Raji (cell line): ENCODE data around the gene DPPA4.

Experiments used
- POLR2A ChIP-seq: IDR thresholded peaks from 2 replicates; pipeline ENCODE4 v1.6.1; 2011; ENCODE audit warnings: low read depth, low read length, control low read depth; ENCODE audit not compliant: insufficient read depth

DPPA4 gene

DNA sequence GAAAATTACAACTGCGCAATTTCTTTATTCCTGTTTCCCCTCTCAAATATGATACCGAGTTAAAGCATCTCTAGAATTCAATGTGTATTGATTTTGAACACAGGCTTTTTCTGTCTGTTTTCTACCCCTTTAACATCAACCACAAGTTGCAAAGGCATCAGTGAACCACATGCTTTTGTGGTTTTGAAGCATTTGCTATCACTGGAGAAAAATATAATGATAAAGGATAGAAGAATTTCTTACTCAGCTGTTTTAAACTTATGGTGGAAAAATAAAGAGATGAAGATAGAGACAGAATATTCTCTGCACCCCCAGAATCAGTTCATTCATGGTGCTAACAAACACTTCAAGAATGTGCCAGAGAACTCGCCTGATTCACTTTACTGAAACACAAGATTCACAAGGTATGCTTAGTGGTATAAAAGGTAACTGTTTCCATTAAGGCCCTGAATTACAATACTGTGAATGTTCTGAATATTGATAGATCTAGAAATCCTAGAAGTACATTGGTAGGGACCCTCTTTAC is 9.5 kb upstream of the DPPA4 start:
- TF ChIP-seq POLR2A = no peak

DNA sequence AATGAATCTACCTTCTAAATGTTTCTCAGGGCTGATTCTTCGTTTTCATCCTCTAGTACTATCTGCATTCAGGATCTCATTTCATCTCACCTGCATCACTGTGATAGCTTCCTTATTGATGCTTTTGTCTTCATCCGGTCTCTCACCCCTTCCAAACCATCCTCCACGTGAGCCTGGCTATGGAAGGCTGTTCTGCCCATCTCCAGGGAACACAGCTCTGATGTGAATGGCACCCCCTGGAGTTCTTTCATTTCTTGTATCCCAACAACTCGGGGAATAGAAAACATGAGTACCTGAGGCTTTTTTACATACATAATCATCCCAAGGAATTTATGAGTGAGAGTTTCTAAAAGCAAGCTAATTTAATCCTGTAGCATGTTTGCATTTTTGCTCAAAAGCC is 8.8 kb upstream of the DPPA4 start:
- no peak for TF ChIP-seq POLR2A

DNA sequence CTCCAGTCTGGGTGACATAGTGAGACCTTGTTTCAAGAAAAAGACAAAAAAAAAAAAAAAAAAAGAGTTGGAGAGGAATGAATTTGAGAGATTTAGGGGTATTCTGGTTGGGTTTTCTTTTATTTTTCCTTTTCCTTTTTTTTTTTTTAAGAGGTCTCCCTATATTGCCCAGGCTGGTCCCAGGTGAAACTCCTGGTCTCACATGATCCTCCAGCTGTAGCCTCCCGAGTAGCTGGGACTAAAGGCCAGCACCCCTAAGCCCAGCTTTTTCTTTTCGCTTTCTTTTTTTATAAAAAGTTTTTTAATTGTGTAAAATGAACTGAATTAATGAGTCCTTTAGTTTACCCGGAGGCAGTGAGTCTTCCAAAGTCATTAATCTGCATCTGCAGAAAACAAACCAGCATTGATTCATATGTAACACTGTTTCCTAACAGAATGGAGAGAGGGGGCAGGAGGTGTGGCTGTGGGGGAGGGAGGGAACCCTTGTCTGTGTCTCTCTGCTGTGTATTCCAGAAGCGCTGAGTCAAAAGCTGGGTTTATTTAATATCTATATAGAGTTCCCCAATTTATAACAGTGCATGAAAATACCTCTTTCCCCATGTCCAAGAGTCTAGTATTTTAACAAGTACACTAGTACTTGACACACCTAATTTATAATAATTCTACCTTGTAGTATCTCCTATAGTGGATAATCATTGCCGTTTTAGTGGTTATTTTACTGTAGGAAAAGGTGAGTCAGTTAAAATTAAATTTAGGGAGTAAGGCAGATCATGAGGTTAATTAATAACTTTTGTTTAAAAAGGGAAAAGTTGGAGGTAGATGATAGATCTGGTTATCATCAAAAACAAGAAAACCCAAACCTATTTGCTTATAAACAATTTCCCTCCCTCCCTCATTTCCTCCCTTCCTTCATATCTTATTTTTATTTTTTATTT is 2.6 kb upstream of the DPPA4 start:
- no peak for TF ChIP-seq POLR2A

DNA sequence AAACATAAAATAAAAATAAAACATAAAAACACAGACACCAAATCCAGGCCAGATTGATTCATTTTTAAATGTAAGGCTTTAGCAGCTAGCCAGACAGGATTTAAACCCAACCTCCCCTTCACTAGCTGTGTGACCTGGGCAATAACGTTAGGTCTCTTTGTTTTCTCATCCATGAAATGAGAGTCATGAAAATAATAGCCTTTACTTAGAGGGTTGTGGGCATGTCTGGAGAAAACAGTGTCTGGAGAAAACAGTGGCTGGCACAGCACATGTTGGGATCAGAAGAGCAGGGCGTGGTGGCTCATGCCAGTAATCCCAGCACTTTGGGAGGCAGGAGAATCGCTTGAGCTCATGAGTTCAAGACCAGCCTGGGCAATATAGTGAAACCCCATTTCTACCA is 1.9 kb upstream of the DPPA4 start:
- no peak for TF ChIP-seq POLR2A

DNA sequence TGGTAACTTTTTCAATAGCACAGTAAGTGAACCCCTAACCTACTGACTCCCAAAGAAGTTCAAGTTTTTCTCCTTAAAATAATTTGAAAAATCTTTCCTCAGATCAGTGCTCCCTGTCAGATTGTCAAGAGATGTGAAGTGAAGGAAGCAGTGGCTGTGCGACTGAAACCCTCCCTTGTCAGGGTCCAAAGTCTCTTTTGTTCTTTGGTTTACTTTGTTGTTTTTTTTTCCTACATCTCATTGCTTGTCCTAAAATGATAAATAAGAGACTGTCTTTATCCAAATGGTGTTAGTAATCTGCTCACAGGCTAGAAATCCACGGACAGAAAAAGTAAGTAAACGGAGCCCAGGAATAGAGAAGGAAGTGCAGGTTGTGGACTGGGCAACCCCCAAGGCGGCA is 976 bp upstream of the DPPA4 start:
- TF ChIP-seq POLR2A = no peak

DNA sequence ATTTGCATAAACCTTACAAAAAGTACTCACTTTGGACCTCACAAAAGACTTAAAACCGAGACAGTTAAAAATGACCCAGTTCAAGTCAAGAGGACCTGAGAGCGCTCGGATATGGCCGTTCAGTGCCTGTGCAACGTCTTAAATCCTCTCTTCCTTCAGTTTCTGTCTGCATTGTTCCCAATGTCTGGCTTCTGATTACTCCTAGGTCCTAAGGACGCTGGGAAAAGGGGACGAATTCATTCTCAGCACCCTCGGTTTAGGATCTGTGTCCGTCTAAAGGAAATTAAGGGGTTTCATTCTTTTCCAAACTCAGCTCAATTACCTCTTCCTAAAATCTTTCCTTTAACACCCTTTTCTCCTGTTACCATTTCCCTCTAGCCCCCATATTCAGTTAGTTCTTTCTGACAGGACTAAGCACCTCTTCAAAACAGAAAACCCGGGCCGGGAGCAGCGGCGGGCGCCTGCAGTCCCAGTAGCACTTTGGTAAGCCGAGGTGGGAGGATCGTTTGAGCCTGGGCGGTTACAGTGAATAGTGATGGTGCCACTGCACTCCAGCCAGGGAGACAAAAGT is 970 bp downstream of the DPPA4 start:
- TF ChIP-seq POLR2A = no peak

DNA sequence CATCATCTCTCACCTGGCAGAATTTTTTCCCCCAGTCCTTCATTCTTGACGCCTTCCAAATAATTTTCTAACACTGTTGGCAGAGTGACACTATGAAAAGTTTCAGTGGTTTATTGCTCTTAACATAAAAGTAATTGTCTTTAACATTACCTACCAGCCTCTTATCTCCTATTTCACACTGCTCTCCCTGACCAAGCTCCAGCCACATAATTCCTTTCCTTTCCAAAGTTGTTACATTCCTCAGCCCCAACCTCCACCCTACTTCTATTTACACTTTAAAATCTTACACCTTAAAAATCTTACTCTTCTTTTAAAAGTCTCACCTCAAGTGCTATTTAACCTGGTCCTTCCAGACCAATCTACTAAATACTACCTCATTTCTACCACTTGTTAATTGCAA is 2.8 kb downstream of the DPPA4 start:
- TF ChIP-seq POLR2A = no peak

DNA sequence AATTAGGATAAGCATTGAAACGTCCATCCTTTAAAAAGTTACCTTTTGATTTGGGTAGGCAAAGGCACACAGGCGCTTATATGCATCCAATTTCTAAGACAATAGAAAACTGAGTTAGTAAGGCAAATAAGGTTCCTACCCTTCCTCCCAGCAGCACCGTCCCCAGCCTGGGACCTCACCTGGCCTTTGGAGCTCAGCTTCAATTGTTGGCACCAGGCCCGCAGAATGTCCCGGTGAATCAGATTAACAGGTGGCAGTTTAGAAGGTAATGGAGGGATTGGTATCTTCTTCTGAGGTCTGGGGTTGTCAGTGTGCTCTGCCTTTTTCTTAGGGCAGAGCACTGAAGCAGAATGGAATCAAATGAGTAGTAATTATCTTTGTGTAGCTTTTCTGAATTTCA is 5.7 kb downstream of the DPPA4 start:
- TF ChIP-seq POLR2A = no peak

DNA sequence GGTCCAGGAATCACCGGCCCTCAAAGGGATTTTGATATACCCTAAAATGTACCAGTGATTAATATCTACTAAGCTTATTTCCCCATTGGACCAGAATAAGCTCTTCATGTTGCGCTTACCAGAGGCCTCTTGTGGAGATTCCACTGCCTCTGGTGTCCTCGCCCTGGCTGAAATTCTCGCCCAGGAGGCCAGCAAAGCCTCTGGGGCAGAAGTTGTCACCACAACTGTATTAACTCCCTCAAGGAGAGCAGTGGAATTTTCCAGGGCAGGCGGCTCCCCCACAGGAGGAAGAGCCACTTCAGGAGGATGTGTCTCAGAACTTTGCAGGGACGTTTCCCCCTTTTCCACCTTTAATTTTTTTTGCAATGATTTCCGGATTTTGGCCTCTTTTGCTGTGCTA is 6.9 kb downstream of the DPPA4 start:
- TF ChIP-seq POLR2A = no peak

DNA sequence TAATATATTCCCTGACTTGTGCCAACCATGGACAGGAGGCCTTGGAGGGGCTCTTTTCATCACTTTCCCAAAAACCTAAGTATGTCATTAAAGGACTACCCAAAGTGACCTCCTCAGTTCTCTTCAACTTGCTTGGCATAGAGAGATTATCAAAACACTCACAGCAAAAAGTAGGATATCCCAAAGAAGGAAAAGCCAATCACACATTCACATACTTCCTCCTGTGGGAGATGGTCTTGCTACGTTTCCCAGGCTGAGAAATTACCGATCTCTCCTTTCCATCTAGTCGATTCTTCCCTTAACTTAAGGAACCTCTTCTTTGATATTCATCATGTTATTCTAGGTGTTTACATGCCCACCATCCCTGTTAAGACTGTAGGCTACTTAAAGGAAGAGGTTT is 9.1 kb downstream of the DPPA4 start:
- TF ChIP-seq POLR2A = no peak

DNA sequence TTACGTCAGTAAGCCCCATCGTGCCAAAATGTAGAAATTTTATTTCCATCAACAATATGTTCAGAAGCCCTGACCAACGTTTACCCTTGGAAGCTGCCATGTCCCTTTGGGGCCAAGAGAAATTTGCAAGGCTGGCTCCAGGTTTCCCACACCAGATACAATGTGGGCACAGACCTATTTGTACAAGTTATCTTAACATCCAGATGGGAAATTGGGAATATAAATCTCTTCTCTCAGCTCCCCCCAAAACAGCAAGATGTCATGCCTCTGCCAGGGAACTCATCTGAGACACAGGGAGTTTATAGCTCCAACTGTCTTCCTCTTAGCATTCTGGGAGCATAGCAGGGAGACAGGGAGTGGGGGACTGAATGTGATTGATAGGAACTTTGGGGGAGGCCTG is 11.7 kb downstream of the DPPA4 start:
- TF ChIP-seq POLR2A = no peak

DNA sequence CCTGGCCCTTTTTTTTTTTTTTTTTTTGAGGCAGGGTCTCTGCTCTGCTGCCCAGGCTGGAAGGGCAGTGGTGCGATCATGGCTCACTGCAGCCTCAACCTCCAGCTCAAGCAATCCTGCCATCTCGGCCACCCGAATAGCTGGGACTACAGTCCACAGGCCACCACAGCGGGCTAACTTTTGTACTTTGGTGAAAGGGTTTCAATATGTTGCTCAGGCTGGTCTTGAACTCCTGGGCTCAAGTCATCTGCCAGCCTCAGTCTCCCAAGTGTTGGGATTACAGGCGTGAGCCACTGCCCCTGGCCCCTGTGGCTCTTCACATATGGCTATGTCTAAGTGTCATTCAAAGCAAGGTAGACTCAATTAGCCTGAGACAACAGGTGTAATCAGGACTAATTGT is 12.2 kb downstream of the DPPA4 start:
- TF ChIP-seq POLR2A = no peak

DNA sequence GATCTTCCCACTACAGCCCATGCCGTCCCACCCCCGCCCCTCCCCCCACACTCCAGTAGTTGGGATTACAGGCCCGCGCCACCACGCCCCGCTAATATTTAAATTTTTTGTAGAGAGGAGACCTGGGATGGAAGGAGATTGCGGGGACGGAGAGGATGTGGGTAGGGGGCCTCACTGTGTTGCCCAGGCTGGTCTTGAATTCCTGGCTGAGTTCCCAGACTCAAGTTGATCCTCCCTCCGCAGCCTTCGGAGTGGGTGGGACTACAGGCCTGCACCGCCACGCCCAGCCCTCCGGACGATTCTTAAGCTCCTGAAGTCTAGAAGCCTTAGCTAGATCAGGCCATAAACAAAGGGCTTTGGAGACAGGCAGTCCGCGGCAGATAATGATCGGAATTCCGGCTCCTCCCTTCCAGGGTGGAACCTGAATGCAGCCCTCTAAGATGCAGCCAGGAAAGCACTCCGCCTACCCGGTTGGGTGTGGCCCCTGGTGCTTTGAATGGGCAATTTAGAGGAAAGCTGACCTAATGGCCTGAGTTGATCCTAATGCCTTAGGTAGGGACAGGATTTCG is 21.1 kb downstream of the DPPA4 start, which contains the start of gene DPPA2:
TSS of gene DPPA2 (minus strand) at position 356 of the 569 bp plus-strand sequence. CDS start 1,975 bp downstream, outside the sequence.
- TF ChIP-seq POLR2A = no peak

DNA sequence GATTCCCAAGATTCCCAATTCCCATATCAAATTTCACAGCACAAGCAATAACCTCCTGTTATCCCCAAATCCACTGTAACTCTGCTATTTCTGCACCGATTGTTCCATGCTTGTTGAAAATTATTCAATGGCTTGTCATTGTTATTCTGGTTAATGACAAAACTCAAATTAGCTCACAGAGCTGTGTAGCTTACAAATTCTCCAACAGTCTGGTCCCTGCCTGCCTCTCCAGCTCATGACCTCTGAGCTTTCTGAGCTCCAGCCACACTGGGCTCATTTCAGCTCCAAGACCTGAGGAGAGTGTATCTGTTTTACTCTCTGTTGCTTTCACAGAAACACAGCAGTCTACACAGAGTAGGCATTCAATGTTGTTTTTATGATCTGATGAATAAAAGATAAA is 24.3 kb downstream of the DPPA4 start:
- no peak for TF ChIP-seq POLR2A

DNA sequence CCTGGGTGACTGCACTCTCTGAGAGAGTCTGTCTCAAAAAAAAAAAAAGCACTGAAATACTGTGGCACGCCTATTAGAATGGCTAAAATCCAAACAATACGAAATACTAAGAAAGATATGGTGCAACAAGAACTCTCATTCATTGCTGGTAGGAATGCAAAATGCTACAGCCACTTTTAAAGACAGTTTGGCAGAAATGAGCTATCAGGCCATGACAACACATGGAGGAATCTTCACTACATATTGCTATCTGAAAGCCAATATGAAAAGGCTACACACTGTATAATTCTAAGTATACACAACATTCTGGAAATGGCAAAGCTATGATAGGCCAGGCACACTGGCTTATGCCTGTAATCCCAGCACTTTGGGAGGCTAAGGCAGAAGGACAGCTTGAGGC is 39.9 kb downstream of the DPPA4 start:
- TF ChIP-seq POLR2A = no peak

DNA sequence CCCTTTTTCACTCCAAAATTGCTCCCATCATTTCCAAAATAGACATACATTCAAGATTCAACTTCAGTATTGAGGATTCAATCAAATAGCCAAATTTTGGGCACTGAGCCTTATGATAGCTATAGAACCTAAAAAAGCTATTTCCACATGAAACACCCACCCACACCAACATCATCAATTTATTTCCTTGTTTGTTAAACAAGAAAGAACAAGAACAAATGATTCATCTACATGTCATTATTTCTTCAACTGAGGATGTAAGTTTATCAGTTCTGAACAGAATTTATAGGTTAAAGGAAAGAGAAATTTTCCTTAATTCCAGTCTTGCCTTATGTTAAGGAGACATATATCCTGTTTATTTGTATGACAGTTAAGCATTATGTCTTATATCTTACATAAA is 53.3 kb downstream of the DPPA4 start:
- TF ChIP-seq POLR2A = no peak

DNA sequence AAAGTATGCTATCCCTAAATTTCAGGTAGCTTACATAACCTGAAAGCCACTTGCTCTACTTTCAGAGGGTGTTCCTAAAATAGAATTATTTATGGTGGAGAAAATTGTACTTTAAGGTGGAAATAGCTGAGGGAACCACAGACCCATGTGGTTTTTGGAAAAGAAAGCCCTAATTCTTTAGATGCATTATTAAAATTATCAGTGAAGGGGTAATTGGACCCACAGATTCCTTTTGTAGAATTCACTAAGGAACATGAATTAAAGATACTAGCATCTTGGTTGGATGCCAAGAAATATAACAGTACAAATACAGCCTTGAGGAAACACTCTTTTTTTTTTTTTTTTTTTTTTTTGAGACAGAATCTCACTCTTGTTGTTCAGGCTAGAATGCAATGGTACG is 58.8 kb downstream of the DPPA4 start:
- no peak for TF ChIP-seq POLR2A

DNA sequence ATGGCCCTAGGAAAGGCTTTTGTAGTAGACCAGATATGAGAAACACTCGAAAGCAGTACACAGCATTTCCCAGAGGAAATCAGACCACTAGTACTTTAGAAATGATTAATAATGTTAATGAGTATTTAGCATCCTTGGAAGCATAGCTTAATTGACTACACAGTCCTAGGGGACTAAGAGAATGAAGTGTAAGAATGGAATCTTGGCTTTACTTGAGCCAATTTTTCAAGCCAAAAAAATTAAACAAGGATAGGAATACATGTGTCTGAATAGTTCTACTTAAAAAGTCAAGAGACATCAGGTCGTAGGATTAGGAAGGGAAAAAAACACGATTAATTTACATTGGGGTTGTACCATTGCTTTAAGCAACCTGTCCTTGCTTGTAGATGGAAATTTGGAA is 59.2 kb downstream of the DPPA4 start:
- no peak for TF ChIP-seq POLR2A
